Measurements from ENCODE around the gene TMPRSS13.
A peak's percentile ranks its signal among the peaks of the same experiment; 100 is the strongest.

Gene TMPRSS13

DNA sequence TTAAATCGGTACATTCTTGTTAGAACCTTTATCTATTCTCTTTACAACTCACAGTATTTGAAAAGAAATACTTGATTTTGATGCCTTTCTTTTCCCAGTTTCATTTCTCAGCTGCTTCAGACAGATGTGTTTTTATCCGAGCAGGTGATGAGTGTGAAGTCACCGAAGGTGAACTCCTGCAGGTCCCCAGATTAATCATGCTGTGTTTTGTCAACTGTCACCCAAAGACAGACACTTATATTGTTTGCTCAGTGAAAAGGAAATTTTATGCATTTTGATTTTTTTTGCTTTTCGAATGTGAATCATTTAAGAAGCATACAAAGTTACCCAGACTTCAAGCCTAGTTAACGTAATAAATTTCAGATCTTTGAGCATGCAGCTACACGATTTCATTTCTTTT, 7.8 kb upstream of the TMPRSS13 start:
- H3K4me1 ChIP-seq (ENCODE audit: control insufficient read depth, low read depth, low read length), result no peaks in the 10 kb centered on the region
- no peaks in the 10 kb centered on the region for H3K27me3 ChIP-seq (ENCODE audit: insufficient read depth, low read length, poor library complexity)
- no peak overlapping the region for H3K9ac ChIP-seq (ENCODE audit: low read length)
- H2BK5ac ChIP-seq (ENCODE audit: low read length), result no peak overlapping the region
- no peak overlapping the region for H3K4ac ChIP-seq (ENCODE audit: low read depth, low read length)
- H3K18ac ChIP-seq (ENCODE audit: low read length), result no peak overlapping the region
- no peak overlapping the region for H3K4me3 ChIP-seq (ENCODE audit: low read length)
- H4K5ac ChIP-seq (ENCODE audit: low read length), result no peak overlapping the region
- H4K8ac ChIP-seq (ENCODE audit: low read depth, low read length), result no peak overlapping the region
- no peak overlapping the region for H2AK5ac ChIP-seq (ENCODE audit: low read length)
- H3K79me2 ChIP-seq (ENCODE audit: control insufficient read depth, insufficient read depth, low read length), result no peaks in the 10 kb centered on the region
- no peak overlapping the region for H3K27ac ChIP-seq (ENCODE audit: low read depth, low read length)
- H2BK120ac ChIP-seq (ENCODE audit: low read depth, low read length), result no peak overlapping the region
- H3K56ac ChIP-seq (ENCODE audit: low read length), result no peak overlapping the region
- no CpG with 5 or more reads among the region's 6 CpGs for WGBS (ENCODE audit: extremely low coverage, insufficient coverage, low lambda C conversion rate)
- DNase-seq, result no peak
- H3K79me1 ChIP-seq (ENCODE audit: low read length), result no peaks in the 10 kb centered on the region
- no peaks in the 10 kb centered on the region for H3K36me3 ChIP-seq (ENCODE audit: control insufficient read depth, insufficient read depth, low read length)
- no peak overlapping the region for H3K4me2 ChIP-seq (ENCODE audit: low read length)
- no peak overlapping the region for H2BK15ac ChIP-seq (replicated peaks; ENCODE audit: low read depth)
- no peak overlapping the region for H3K23ac ChIP-seq (ENCODE audit: low read length)

DNA sequence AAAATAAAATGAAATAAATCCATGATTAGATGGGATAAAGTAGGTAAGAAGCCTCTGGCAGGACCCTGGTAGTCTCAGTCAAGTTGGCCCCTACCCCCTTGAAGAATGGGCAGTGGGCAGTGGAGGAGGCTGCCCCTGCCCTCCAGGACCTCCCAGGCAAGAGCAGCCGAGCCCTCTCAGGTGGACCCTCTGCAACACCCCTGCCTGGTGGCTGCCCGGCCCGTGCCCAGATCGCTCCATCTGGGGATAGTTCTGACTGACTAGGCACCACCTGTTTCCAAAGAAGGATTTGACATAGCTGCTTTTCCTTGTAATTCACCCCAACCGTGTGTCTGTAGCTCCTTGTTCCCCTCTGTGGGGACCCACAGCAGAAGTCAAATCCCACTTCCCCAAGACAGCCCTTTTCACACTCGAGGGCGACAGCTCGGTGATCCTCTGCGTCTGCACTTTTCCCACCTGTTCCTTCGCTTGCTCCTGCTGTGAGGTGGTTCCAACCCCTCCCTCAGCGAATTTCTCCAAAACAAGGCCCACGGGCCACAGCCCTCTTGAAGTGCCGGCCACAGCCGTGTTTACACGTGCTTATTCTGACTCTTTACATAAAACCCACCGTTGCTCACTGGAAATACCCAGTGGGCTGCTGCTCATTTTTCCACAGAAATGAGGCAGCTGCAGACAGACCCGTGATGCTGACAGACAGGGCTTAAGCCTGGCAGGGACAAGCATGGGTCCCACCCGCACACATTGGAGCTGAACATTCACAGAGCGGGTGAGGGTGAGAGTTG, 5.5 kb upstream of the TMPRSS13 start:
- no peak overlapping the region for H4K5ac ChIP-seq (ENCODE audit: low read length)
- WGBS (ENCODE audit: extremely low coverage, insufficient coverage, low lambda C conversion rate), result no CpG with 5 or more reads among the region's 19 CpGs

DNA sequence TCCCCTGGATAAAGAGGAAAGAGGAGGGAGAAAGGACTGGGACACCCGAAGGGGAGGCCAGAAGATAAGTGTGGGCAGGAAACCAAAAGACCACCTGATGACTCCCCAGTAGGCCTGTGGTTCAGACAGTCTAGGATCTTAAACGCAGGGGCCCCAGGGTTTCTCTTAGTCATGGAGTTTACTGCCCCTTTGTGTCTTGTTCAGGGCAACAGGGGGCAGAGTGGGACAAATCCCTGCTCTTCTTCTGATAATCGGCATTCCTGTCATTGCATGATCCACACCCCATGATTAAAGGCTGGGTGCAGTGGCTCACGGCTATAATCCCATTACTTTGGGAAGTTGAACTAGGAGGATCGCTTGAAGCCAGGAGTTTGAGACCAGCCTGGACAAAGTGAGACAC, 4.7 kb upstream of the TMPRSS13 start:
- no CpG with 5 or more reads among the region's 5 CpGs for WGBS (ENCODE audit: extremely low coverage, insufficient coverage, low lambda C conversion rate)
- no peaks in the 10 kb centered on the region for H3K36me3 ChIP-seq (ENCODE audit: control insufficient read depth, insufficient read depth, low read length)

More for the DNA sequence above, 5.5 kb upstream of the TMPRSS13 start:
- H2BK120ac ChIP-seq (ENCODE audit: low read depth, low read length), result no peak overlapping the region
- no peaks in the 10 kb centered on the region for H3K79me1 ChIP-seq (ENCODE audit: low read length)
- no peak overlapping the region for H3K56ac ChIP-seq (ENCODE audit: low read length)
- H3K4me1 ChIP-seq (ENCODE audit: control insufficient read depth, low read depth, low read length), result peaks cover 6% of the 10 kb centered on the region
- no peak overlapping the region for H3K23ac ChIP-seq (ENCODE audit: low read length)
- H3K4me2 ChIP-seq (ENCODE audit: low read length), result no peak overlapping the region
- H3K27ac ChIP-seq (ENCODE audit: low read depth, low read length), result no peak overlapping the region
- no peak overlapping the region for H2AK5ac ChIP-seq (ENCODE audit: low read length)
- no peaks in the 10 kb centered on the region for H3K79me2 ChIP-seq (ENCODE audit: control insufficient read depth, insufficient read depth, low read length)
- no peak overlapping the region for H3K4me3 ChIP-seq (ENCODE audit: low read length)
- no peak for DNase-seq
- H2BK5ac ChIP-seq (ENCODE audit: low read length), result no peak overlapping the region
- no peak overlapping the region for H2BK15ac ChIP-seq (replicated peaks; ENCODE audit: low read depth)
- H3K4ac ChIP-seq (ENCODE audit: low read depth, low read length), result no peak overlapping the region
- no peak overlapping the region for H3K18ac ChIP-seq (ENCODE audit: low read length)
- no peaks in the 10 kb centered on the region for H3K27me3 ChIP-seq (ENCODE audit: insufficient read depth, low read length, poor library complexity)
- H3K9ac ChIP-seq (ENCODE audit: low read length), result no peak overlapping the region
- H4K8ac ChIP-seq (ENCODE audit: low read depth, low read length), result no peak overlapping the region
- H3K36me3 ChIP-seq (ENCODE audit: control insufficient read depth, insufficient read depth, low read length), result no peaks in the 10 kb centered on the region

DNA sequence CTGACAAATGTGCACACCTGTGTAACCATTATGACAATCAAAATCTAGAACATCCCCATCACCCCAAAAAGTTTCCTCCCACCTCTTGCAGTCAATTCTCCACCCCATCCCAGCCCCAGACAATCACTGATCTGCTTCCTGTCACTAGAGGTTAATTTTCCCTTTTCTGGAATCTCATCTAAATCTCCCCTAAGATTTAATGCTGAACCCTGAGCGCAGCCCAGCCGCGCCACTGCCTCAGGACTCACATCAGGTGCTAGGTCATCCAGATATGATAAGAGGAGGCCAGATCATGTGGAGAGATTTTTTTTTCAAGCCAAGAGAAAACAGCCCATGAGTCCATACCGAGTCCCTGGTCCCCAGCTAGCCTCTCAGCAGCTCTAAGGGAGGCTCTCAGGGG, 4.3 kb upstream of the TMPRSS13 start:
- WGBS (ENCODE audit: extremely low coverage, insufficient coverage, low lambda C conversion rate), result no CpG with 5 or more reads among the region's 4 CpGs
- Histone ChIP-seq H3K56ac (ENCODE audit: low read length) (no peak overlapping the region), H3K79me2 (ENCODE audit: control insufficient read depth, insufficient read depth, low read length) (no peaks in the 10 kb centered on the region), H4K8ac (ENCODE audit: low read depth, low read length) (no peak overlapping the region), H3K9ac (ENCODE audit: low read length) (no peak overlapping the region), H3K79me1 (ENCODE audit: low read length) (no peaks in the 10 kb centered on the region), H3K23ac (ENCODE audit: low read length) (no peak overlapping the region), H3K36me3 (ENCODE audit: control insufficient read depth, insufficient read depth, low read length) (no peaks in the 10 kb centered on the region), H3K27me3 (ENCODE audit: insufficient read depth, low read length, poor library complexity) (no peaks in the 10 kb centered on the region), H3K4me1 (ENCODE audit: control insufficient read depth, low read depth, low read length) (peaks cover 14% of the 10 kb centered on the region), H3K4me3 (ENCODE audit: low read length) (no peak overlapping the region), H3K4me2 (ENCODE audit: low read length) (no peak overlapping the region), H2BK15ac (replicated peaks; ENCODE audit: low read depth) (no peak overlapping the region), H3K4ac (ENCODE audit: low read depth, low read length) (no peak overlapping the region), H3K27ac (ENCODE audit: low read depth, low read length) (no peak overlapping the region), H2BK120ac (ENCODE audit: low read depth, low read length) (no peak overlapping the region), H3K18ac (ENCODE audit: low read length) (no peak overlapping the region), H2AK5ac (ENCODE audit: low read length) (no peak overlapping the region), H2BK5ac (ENCODE audit: low read length) (no peak overlapping the region), H4K5ac (ENCODE audit: low read length) (no peak overlapping the region)
- DNase-seq, result no peak

More for the DNA sequence above, 4.7 kb upstream of the TMPRSS13 start:
- Histone ChIP-seq H2BK15ac (replicated peaks; ENCODE audit: low read depth) (no peak overlapping the region), H3K27me3 (ENCODE audit: insufficient read depth, low read length, poor library complexity) (no peaks in the 10 kb centered on the region), H3K4me1 (ENCODE audit: control insufficient read depth, low read depth, low read length) (peaks cover 11% of the 10 kb centered on the region), H3K79me2 (ENCODE audit: control insufficient read depth, insufficient read depth, low read length) (no peaks in the 10 kb centered on the region), H3K27ac (ENCODE audit: low read depth, low read length) (no peak overlapping the region), H3K4ac (ENCODE audit: low read depth, low read length) (no peak overlapping the region), H3K9ac (ENCODE audit: low read length) (no peak overlapping the region), H3K23ac (ENCODE audit: low read length) (no peak overlapping the region), H3K4me3 (ENCODE audit: low read length) (no peak overlapping the region), H4K5ac (ENCODE audit: low read length) (no peak overlapping the region), H2AK5ac (ENCODE audit: low read length) (no peak overlapping the region), H3K79me1 (ENCODE audit: low read length) (no peaks in the 10 kb centered on the region), H4K8ac (ENCODE audit: low read depth, low read length) (no peak overlapping the region), H3K4me2 (ENCODE audit: low read length) (no peak overlapping the region), H3K56ac (ENCODE audit: low read length) (no peak overlapping the region), H3K18ac (ENCODE audit: low read length) (no peak overlapping the region), H2BK5ac (ENCODE audit: low read length) (no peak overlapping the region), H2BK120ac (ENCODE audit: low read depth, low read length) (no peak overlapping the region)
- DNase-seq, result peak; percentile 86

DNA sequence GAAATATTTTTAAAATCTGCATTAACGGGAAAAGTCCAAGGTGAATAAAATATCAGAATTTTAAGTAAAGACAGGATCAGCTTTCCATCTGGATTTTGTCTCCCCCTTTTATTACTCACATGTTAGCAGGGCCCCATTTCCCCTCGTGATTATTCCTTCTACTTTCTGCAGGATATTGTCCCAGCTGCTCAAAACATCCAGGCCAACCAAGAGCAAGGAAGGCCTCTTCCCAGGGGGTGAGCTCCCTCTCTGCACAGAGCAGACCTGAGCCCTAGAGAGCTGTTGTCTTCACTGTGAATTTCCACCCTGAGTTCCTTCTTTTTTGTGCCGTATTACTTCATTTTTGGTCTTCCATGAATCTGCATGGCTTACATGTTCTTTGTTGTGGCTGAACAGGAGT, 3.7 kb upstream of the TMPRSS13 start:
- no peaks in the 10 kb centered on the region for H3K36me3 ChIP-seq (ENCODE audit: control insufficient read depth, insufficient read depth, low read length)
- H3K27ac ChIP-seq (ENCODE audit: low read depth, low read length), result no peak overlapping the region
- no peak overlapping the region for H2AK5ac ChIP-seq (ENCODE audit: low read length)
- H2BK120ac ChIP-seq (ENCODE audit: low read depth, low read length), result no peak overlapping the region
- H2BK5ac ChIP-seq (ENCODE audit: low read length), result no peak overlapping the region
- H4K5ac ChIP-seq (ENCODE audit: low read length), result peak overlapping the region; percentile 59
- peak overlapping the region; percentile 10 for H3K56ac ChIP-seq (ENCODE audit: low read length)
- no peak for DNase-seq
- peaks cover 17% of the 10 kb centered on the region for H3K4me1 ChIP-seq (ENCODE audit: control insufficient read depth, low read depth, low read length)
- no peaks in the 10 kb centered on the region for H3K79me1 ChIP-seq (ENCODE audit: low read length)
- H2BK15ac ChIP-seq (replicated peaks; ENCODE audit: low read depth), result no peak overlapping the region
- no peak overlapping the region for H3K4me2 ChIP-seq (ENCODE audit: low read length)
- H3K23ac ChIP-seq (ENCODE audit: low read length), result no peak overlapping the region
- H4K8ac ChIP-seq (ENCODE audit: low read depth, low read length), result no peak overlapping the region
- no peak overlapping the region for H3K4me3 ChIP-seq (ENCODE audit: low read length)
- H3K4ac ChIP-seq (ENCODE audit: low read depth, low read length), result no peak overlapping the region
- H3K79me2 ChIP-seq (ENCODE audit: control insufficient read depth, insufficient read depth, low read length), result no peaks in the 10 kb centered on the region
- WGBS (ENCODE audit: extremely low coverage, insufficient coverage, low lambda C conversion rate), result no CpG with 5 or more reads among the region's 3 CpGs
- H3K18ac ChIP-seq (ENCODE audit: low read length), result no peak overlapping the region
- H3K9ac ChIP-seq (ENCODE audit: low read length), result no peak overlapping the region
- H3K27me3 ChIP-seq (ENCODE audit: insufficient read depth, low read length, poor library complexity), result no peaks in the 10 kb centered on the region

DNA sequence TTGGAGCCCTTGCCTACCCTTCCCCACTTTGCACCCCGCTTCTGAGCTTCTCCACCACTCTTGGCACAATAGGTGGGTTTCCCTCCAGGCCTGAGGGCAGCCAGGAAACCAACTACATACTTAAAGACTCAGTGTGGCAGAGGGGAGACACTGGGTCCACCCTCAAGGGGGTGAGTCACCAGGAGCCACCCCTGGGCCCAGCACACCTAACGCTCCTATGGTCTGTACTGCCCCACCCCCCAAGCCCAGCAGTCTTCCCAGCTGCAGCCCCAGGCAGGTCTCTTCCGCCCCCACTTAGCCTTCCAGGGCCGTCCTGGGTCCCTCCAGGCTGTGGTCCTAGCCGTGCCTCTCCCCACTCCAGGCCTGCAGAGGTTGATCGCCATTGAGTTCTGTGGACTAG, 3.2 kb upstream of the TMPRSS13 start:
- H3K36me3 ChIP-seq (ENCODE audit: control insufficient read depth, insufficient read depth, low read length), result no peaks in the 10 kb centered on the region
- H3K27me3 ChIP-seq (ENCODE audit: insufficient read depth, low read length, poor library complexity), result no peaks in the 10 kb centered on the region
- no peak overlapping the region for H3K4me3 ChIP-seq (ENCODE audit: low read length)
- H3K23ac ChIP-seq (ENCODE audit: low read length), result no peak overlapping the region
- H3K56ac ChIP-seq (ENCODE audit: low read length), result no peak overlapping the region
- peaks cover 17% of the 10 kb centered on the region for H3K4me1 ChIP-seq (ENCODE audit: control insufficient read depth, low read depth, low read length)
- no peak overlapping the region for H2BK5ac ChIP-seq (ENCODE audit: low read length)
- no peak overlapping the region for H3K4me2 ChIP-seq (ENCODE audit: low read length)
- no peak overlapping the region for H3K18ac ChIP-seq (ENCODE audit: low read length)
- H3K79me1 ChIP-seq (ENCODE audit: low read length), result no peaks in the 10 kb centered on the region
- no peak overlapping the region for H4K5ac ChIP-seq (ENCODE audit: low read length)
- no peak overlapping the region for H4K8ac ChIP-seq (ENCODE audit: low read depth, low read length)
- no peak for DNase-seq
- no peak overlapping the region for H2AK5ac ChIP-seq (ENCODE audit: low read length)
- no peak overlapping the region for H3K27ac ChIP-seq (ENCODE audit: low read depth, low read length)
- no peak overlapping the region for H3K9ac ChIP-seq (ENCODE audit: low read length)
- H3K79me2 ChIP-seq (ENCODE audit: control insufficient read depth, insufficient read depth, low read length), result no peaks in the 10 kb centered on the region
- no peak overlapping the region for H3K4ac ChIP-seq (ENCODE audit: low read depth, low read length)
- WGBS (ENCODE audit: extremely low coverage, insufficient coverage, low lambda C conversion rate), result no CpG with 5 or more reads among the region's 6 CpGs
- H2BK120ac ChIP-seq (ENCODE audit: low read depth, low read length), result no peak overlapping the region
- H2BK15ac ChIP-seq (replicated peaks; ENCODE audit: low read depth), result no peak overlapping the region
